ENCODE data around the gene FAM9C. TPM values are rescaled to one million over a fixed set of nuclear protein-coding genes. Genes with fewer than 3 reads are reported as not detected.
A peak's percentile ranks its signal among the peaks of the same experiment; 100 is the strongest.

FAM9C gene
- total RNA-seq, 1 donor from 2014 or later = not detected

DNA sequence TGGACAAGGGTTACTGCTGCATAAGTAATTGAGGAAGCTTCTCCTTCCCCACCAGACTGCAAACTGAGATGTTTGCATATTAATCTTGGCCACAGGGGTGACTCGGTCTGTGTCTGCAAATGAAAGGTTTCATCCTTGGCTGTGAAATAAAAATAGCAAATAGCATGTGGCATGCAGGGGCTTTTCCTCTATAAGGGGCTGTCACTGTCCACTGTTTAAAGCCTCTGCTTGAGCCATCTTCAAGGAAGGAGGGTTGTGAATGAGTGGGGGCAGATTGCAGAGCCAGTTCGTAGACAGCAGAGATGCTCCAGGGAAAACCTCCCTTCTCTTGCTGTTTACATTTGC lies 36.3 kb downstream of the FAM9C start:
- no peak for DNase-seq (ENCODE audit: low read depth in 2 of 2)

DNA sequence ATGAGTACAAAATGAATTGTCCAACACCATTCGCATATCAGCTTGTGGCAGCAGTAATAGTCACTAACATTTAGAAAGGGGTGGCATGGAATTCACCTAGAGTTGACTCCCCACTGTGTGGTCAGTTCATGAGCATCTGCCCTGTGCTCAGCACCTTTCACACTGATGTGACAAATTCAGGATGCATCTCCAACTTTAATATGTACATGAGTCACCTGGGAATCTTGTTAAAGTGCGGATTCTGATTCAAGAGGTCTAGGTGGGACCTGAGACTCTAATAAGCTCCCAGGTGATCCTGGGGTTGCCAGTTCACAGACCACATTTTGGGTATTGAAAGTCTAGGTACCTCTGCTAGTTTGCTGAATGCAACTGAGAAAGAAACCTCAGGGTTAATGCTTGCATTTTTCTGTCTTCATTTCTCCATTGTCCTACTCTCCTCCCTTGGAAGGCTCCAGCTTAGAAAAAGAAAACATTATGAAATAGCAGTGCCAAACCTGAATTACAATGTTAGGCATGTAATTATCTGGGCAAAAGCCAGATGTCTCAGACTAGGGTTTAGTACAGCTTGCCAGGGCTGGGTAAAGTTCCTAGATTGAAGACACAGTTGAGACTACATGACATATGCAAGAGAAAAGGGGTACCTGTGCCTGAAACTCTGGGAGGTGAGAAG lies 36.8 kb downstream of the FAM9C start:
- no peak for DNase-seq (ENCODE audit: low read depth in 2 of 2)

DNA sequence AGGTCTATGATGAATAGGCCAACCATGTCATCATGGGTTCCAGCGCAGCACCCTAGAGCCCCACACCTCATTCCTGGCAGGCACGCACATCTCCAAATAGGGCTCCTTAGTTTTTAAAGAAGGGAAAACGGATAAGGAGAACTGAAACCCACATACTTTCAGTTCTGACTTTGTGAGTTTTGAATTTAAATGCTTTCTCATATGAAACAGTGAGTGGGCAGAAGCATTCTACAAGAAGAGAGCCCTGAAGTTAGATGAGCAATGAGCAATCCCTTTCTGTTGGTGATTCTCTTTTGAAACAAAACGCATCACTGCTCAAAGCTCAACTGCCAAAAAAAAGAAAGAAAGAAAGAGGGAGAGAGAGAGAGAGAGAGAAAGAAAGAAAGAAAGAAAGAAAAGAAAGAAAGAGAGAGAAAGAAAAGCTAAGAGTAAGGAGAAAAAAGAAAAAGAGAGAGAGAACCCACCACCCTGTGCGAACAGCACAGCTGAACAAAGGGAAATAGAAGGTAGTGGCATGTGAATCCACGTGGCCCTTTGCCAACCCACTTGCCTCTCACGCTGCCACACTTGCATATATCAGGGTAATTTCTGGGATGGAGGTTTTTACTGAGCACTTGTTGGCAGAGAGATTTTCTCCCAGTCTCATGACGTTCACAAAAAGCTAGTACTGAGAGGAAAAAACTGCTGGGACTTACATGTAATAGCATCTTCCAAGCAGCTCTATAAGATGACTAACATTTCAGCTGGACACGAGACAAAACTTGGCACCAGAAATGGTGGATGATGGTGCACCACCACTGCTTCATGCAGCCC lies 38.6 kb downstream of the FAM9C start:
- no peak for DNase-seq (ENCODE audit: low read depth in 2 of 2)

DNA sequence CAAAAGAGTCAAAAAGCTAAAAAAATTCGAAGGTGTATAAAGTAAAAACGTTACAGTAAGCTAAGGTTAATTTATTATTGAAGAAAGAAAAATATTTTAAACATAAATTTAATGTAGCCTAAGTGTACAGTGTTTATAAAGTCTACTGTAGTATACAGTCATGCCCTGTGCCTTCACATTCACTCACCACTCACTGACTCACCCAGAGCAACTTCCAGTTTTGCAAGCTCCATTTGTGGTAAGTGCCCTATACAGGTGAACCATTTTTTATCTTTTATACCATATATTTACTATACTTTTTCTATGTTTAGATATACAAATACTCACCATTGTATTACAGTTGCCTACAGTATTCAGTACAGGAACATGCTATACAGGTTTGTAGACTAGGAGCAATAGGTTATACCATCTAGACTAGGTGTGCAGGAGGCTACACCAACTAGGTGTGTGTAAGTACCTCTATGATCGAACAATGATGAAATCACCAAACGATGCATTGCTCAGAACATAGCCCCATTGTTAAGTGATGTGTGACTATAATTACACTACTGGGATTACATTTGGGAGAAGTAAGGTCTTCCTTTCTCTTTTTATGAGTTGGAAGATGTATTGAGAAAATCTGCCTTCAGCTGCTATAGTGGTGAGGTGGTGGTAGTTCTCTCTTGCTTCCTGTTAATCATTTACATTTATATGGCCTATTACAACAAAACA lies 42.3 kb downstream of the FAM9C start:
- DNase-seq (ENCODE audit: low read depth in 2 of 2) = no peak

DNA sequence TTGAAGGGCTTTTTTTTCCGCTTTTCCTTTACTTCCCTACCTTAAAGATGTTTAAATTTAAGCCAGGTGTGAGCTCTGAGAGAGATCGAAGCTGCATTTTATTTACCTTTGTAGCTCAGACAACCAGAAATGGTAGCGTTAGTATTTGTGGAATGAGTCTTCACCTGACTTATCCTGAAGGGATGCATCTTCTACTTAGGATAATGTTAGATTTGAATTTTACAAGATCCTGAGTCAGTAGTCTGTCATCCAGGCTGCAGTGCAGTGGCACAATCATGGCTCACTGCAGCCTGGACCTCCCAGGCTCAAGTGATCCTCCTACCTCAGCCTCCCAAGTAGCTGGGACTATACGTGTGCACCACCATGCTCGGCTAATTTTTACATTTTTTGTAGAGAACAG lies 43.3 kb downstream of the FAM9C start:
- no peak for DNase-seq (ENCODE audit: low read depth in 2 of 2)

DNA sequence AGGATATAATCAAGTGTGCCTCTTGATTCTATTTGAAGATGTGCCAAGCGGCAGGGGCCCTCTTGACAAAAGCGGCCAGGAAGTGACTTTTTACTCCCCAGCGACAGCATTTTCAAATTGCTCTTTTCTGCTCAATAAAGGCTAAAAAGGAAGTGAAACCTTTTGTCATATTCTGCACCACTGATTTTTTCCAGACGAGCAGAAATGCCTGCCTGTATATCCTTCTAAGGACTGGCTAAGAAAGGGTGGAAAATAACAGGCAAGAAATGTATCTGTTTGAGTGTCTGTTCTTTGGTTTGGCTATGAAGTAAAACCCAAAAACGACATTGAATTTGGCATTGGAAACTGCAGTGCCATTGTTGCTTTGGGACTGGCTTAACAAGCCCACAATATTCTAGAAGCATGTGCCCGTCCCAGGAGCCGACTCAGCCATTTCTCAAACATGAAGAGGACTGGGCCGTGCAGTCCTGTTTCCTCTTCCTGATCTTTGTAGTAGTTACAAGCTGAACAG lies 44.1 kb downstream of the FAM9C start:
- DNase-seq (ENCODE audit: low read depth in 2 of 2) = no peak

DNA sequence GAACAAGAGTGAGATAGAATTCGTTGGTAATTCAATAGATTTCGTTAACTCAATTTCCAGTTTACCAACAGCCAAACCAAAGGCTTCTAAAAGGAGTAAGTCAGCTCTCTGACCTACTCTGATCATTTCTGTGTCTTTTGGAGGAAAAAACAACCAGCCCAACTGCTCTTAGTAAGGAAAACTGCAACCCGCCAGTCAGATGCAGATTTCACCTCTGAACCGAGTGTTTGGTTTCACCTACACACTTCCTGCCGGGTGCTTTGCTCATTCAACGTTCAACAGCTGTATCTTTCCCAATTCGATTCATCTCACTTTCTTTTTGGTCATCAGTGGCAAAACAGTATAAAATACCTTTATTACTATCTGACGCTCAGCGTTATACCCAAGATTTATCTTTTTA lies 45.0 kb downstream of the FAM9C start:
- DNase-seq (ENCODE audit: low read depth in 2 of 2) = peak; percentile 55 to 66

DNA sequence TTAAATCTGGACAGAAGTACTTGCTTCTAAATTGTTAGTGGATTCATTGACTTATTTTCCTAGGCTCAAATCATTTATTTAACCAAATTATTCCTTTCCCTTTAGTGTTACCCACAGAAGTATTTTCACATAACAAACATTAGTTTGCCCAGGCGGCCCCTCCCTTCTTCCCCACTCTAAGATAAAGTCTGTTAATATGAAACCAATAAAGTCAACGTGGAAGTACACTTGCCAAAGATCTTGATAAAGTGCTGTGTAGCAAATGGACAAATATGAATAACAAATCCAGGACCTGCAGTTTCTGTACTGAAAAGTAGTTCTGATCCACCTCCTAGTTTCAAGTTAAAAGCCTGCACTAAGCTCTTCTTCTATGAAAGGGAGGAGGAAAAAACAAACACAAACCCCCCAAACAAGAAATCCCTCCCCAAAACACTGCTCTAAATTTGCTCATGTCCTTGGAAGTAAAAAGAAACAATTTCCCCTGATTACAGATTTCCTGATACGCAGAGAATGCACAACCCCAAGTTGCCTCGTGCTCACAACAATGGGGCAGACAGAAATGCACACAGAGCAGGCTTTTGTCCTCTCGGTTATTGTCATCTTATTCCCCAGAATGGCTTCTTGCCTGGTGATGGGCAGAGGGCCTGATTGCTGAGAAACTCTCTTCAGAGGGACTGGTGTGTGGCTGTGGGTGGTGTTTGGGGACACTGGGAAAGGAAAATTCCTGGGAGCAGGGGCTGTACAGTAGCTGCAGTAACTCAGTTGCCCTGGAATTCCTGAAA lies 46.3 kb downstream of the FAM9C start:
- no peak for DNase-seq (ENCODE audit: low read depth in 2 of 2)

DNA sequence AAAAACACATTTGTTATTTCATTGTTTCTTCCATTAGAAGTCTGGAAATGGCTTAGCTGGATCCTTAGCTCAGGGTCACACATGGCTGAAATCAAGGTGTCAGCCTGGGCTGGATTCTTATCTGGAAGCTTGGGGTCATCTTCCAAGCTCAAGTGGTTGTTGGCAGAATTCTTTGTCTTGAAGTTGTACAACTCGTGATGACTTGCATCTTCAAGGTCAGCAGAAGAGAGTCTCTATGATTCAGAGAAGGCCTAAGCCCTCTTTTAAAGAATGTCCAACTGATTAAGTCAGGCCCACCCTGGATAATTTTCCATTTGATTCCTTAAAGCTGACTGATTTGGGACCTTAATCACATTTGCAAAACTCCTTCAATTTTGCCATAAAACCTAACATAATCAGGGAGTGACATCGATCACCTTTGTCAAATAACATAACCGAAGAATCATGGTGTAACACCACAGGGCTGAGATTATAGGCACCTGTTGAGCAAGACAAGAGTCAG lies 47.4 kb downstream of the FAM9C start:
- no peak for DNase-seq (ENCODE audit: low read depth in 2 of 2)

DNA sequence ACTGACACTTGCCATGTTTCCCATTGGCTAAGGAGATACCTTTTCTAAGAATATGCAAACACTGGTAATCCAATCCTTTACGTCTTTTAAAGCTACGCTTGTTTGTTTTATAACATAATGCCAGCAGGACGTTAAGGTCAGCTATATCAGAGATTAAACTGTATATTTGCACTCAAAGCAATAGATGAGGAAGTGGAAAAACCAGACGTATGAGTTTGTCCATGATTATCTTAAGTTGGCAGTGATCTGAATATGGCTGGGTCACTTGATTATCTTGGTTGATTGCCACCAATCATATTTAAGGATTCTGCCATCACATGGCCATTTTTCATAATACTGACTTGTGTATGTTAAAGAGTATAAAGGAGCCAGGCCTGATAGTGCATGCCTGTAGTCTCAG lies 50.1 kb downstream of the FAM9C start:
- DNase-seq (ENCODE audit: low read depth in 2 of 2) = no peak

DNA sequence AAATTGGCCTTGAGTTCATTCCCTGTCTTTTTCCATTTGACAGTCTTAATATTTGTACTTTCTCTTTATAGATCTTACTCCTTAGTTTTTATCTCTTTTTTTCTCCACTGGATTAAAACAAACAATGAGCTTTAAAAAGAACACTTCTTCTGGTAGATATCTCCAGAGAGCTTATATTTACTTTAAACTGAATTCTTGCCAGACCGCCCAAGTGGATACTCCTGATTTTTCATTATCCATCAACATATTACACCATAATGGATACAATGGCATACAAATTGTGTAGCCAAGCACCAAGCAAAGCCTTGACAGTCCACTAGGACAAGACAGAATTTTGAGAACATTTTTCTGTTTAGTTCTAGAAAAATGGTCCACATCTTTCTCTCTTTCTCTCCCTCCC lies 50.6 kb downstream of the FAM9C start:
- no peak for DNase-seq (ENCODE audit: low read depth in 2 of 2)

DNA sequence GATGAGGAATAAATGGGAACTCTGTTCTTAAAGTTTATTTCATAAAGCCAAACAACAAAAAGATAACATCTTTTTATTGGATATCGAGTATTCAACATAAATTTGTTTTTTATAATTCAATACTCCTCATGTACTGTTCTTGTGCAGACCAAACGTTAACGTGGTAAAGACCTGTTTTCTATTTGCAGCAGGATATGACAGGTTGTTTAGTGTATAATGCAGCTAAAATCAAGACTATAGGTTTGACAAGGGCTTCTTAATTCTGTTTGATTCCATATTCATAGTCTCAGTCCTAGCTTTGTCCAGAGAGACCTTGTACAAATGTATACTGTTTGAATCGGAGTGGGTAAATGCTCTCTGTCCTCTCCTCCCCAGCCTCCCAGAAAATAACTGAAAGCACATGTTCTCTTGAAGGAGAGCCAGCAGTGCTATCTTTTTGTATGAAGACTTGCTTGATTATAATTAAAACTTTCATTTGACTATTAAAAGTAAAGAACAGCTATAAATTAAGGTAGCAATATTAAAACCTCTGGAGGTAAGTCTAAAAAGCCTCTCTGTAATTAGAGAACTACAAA lies 51.8 kb downstream of the FAM9C start:
- no peak for DNase-seq (ENCODE audit: low read depth in 2 of 2)

DNA sequence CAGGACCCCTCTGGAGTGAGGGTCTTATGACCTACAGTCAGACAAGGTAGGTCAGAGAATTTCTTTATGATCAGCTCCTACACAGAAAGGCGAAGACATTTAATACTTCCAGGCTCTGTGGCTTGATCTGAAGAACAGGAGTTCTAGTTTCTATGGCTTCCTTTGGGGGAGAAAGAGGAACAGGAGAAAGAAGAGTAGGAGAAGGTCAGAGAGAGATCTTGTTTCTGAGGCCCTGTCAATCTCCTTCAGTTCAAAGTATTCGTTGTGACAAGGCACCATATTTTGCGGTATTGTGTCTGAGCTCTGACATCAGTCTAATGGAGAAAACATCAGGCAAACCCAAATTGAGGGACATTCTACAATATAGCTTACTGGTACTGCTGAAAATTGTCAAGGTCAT lies 52.8 kb downstream of the FAM9C start:
- DNase-seq (ENCODE audit: low read depth in 2 of 2) = no peak

DNA sequence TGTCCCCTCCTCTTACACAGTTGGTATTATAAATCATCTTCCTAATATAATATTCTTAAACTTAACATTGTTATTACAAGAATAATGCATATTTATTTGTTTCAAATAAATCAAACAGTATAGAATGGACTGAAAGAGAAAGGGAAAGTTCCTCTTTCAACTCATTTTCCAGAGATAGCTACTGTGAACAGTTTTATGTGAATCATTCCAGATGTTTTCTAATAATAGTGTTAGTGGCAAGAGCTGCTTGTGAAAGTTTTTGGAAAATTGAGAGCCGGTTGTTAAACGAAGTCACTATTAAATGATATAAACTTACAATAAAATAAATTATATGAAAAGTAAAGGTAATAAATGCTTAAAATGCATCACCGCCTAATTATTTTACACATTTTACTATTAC lies 55.0 kb downstream of the FAM9C start:
- no peak for DNase-seq (ENCODE audit: low read depth in 2 of 2)

DNA sequence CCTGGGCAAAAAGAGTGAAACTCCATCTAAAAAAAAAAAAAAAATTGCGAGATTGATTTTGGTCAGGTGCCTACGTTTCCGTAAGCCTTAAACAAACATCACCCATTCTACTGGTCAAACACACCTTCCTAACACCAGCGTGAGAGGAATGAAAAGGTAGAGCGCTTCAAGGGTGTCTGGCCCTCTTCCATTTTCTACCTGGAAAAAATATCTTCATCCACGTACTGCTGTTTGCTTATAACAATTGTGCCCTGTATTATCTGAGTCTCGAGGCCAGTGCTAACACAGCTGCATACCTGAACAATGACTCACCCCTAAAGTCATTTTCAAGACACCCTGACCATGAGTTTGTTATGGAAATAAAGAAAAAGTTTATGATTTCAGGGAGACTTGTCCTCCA lies 55.6 kb downstream of the FAM9C start:
- DNase-seq (ENCODE audit: low read depth in 2 of 2) = peak in 1 of 2 donors; percentile 74

DNA sequence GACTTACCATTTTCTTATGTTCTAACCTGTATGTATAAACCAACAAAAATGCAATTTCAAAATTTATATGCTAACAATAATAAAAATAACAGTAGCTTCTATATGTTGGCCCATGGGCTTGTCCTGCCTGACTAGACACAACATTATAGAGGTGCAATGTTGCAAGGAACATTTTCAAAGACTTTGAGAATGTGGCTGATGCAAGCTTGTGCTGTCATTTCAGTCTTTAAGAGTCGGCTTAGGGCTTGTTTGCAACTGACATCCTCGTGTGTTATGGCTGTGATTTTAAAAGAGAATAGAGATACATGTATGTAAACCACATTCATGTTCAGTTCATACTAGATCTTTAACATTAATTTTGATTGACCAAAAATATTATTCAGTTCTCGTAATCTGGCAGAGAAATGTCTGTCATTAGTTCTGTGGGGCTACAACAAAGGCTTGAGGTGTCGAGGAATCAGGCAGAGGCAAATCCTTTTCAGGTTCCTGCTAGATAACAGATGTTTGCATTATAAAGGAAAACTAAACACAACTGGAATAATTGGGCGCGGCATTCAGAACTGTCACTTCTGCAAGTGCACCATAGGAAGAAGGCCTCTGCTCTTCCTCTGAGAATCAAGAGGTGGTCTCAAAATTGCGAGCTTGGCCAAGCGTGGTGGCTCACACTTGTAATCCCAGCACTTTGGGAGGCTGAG lies 56.4 kb downstream of the FAM9C start:
- no peak for DNase-seq (ENCODE audit: low read depth in 2 of 2)

DNA sequence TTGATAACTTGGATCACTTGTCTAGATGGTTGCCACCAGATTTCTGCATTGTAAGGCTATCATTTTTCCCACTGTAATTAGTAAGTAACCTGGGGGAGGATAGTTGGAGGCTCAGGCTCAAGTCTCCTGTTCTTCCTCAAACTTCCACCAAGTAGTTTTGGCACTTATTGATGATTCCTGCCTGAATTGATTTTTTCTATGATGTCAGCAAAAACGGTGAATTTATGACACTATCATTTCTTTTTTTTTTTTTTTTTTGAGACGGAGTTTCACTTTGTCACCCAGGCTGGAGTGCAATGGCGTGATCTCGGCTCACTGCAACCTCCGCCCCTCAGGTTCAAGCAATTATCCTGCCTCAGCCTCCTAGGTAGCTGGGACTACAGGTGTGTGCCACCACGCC lies 57.1 kb downstream of the FAM9C start:
- DNase-seq (ENCODE audit: low read depth in 2 of 2) = no peak

DNA sequence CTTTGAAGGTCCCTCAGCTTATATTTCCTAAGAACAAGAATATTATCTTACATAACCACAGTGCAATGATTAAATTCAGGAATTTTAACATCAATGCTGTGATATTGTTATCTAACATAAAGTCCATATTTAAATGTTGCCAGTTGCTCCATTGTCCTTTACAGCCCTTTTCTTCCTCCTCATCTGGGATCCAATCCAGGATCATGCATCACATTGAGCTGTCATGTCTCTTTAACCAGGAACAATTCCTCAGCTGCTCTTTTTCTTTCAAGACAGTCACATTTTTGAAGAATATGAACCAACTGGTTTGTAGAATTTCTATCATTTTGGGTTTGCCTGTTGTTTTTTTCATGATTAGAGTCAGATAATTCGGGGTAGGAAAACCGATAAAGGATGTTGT lies 57.5 kb downstream of the FAM9C start:
- peak in 1 of 2 donors; percentile 18 for DNase-seq (ENCODE audit: low read depth in 2 of 2)

DNA sequence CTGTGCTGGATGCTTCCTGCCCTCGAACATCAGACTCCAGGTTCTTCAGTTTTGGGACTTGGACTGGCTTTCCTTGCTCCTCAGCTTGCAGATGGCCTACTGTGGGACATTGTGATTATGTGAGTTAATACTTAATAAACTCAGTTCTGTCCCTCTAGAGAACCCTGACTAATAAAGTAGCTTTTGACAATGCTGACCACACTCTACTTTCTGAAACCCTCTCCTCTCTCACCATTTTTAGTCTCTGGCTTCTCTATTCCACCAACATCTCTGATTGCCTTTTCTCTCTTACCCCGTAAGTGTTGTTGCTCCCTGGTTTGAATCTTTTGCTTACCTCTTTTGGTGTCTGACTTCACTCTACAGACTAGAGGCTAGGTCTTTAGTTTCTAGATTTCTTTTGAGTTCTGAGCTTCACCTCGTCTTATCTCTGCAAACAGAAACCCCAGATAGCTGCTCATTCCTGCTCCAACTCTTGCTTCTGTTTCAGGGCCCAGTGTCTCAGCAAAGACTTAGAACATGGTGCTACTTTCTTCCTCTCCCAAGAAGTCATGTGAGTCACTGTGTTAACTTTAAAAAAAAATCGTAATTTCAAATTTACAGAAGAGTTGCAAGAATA lies 58.1 kb downstream of the FAM9C start:
- DNase-seq (ENCODE audit: low read depth in 2 of 2) = no peak

All from dermis microvascular lymphatic vessel endothelial cell (primary cell).